B cell (primary cell): Measurements from ENCODE around the gene CHST15.

Experiments
- EZH2 ChIP-seq: IDR thresholded peaks from 2 replicates; pipeline ENCODE4 v1.6.1; 2012; ENCODE audit warnings: borderline replicate concordance, low read depth, mild to moderate bottlenecking, moderate library complexity, low read length; ENCODE audit not compliant: insufficient read depth, poor library complexity, severe bottlenecking
- TF ChIP-seq, protein P1 (sequence below): fragments of 200-600 bp; IDR thresholded peaks from one replicate; pipeline ENCODE4 v1.8.0; 2022; ENCODE audit warnings: antibody characterized with exemption, mild to moderate bottlenecking

DNA sequence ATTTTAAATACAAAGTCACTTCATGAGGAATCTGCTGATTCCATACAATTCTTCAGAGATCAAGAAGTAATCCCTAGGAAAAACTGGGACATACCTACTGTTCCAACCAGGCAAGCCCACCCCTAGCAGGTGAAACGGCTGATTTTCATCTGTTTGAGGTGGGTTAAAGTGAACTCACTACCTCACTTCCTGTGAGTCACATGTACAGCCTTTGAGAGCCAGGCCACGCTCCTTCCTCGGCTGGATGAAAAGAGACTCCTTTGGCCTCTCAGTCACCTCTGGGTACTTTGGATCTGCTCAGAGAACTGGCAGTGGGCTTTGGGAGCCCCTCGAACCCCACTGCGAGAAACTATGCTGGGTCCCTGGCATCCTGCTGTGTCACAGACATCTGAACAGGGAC, 68.2 kb downstream of the CHST15 start:
- TF ChIP-seq, protein P1, sequence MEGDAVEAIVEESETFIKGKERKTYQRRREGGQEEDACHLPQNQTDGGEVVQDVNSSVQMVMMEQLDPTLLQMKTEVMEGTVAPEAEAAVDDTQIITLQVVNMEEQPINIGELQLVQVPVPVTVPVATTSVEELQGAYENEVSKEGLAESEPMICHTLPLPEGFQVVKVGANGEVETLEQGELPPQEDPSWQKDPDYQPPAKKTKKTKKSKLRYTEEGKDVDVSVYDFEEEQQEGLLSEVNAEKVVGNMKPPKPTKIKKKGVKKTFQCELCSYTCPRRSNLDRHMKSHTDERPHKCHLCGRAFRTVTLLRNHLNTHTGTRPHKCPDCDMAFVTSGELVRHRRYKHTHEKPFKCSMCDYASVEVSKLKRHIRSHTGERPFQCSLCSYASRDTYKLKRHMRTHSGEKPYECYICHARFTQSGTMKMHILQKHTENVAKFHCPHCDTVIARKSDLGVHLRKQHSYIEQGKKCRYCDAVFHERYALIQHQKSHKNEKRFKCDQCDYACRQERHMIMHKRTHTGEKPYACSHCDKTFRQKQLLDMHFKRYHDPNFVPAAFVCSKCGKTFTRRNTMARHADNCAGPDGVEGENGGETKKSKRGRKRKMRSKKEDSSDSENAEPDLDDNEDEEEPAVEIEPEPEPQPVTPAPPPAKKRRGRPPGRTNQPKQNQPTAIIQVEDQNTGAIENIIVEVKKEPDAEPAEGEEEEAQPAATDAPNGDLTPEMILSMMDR: no peak
- no peak for TF ChIP-seq EZH2
